ENCODE results near the gene PRDM11. TPM values are rescaled to one million over a fixed set of nuclear protein-coding genes. Genes with fewer than 3 reads are reported as not detected.
A peak's percentile ranks its signal among the peaks of the same experiment; 100 is the strongest.

The PRDM11 gene
- total RNA-seq, 1 experiment from 2014 or later: 2.9 TPM

GRCh38 chr11:45157247-45158209 is 11.1 kb downstream of the PRDM11 start:
- no peak for DNase-seq (ENCODE audit: low read depth)

- no peak for DNase-seq (ENCODE audit: low read depth)
These were observed 11.8 kb downstream of the PRDM11 start for GRCh38 chr11:45158210-45158731.

- no peak for DNase-seq (ENCODE audit: low read depth)
These were observed 12.6 kb downstream of the PRDM11 start for GRCh38 chr11:45158891-45159605.

GRCh38 chr11:45159781-45160365 is 13.4 kb downstream of the PRDM11 start:
- no peak for DNase-seq (ENCODE audit: low read depth)

GRCh38 chr11:45161252-45162063 is 15.0 kb downstream of the PRDM11 start:
- peak; percentile 79 for DNase-seq (ENCODE audit: low read depth)

- no peak for DNase-seq (ENCODE audit: low read depth)
These were observed 15.6 kb downstream of the PRDM11 start for GRCh38 chr11:45162064-45162375.

GRCh38 chr11:45162916-45163879 is 16.8 kb downstream of the PRDM11 start:
- peak; percentile 7 for DNase-seq (ENCODE audit: low read depth)

- peak; percentile 62 for DNase-seq (ENCODE audit: low read depth)
These were observed 17.6 kb downstream of the PRDM11 start for GRCh38 chr11:45163956-45164575.

- no peak for DNase-seq (ENCODE audit: low read depth)
These were observed 18.9 kb downstream of the PRDM11 start for GRCh38 chr11:45165386-45165785.

- DNase-seq (ENCODE audit: low read depth): no peak
These were observed 19.6 kb downstream of the PRDM11 start for GRCh38 chr11:45165806-45166603.

GRCh38 chr11:45166604-45166897 is 20.1 kb downstream of the PRDM11 start:
- DNase-seq (ENCODE audit: low read depth): no peak

- DNase-seq (ENCODE audit: low read depth): no peak
These were observed 20.8 kb downstream of the PRDM11 start for GRCh38 chr11:45167283-45167682.

- no peak for DNase-seq (ENCODE audit: low read depth)
These were observed 22.1 kb downstream of the PRDM11 start for GRCh38 chr11:45168366-45169130.

- peak; percentile 50 for DNase-seq (ENCODE audit: low read depth)
These were observed 23.1 kb downstream of the PRDM11 start for GRCh38 chr11:45169310-45170072.

- no peak for DNase-seq (ENCODE audit: low read depth)
These were observed 24.0 kb downstream of the PRDM11 start for GRCh38 chr11:45170484-45170883.

GRCh38 chr11:45171550-45171949 is 25.1 kb downstream of the PRDM11 start:
- DNase-seq (ENCODE audit: low read depth): no peak

GRCh38 chr11:45173064-45173463 is 26.6 kb downstream of the PRDM11 start:
- no peak for DNase-seq (ENCODE audit: low read depth)
